OCI-LY3 (cell line): Measurements from ENCODE around the gene PXN.

Experiments
- H2AFZ ChIP-seq: fragments of 200-600, 300-600 bp; shearing (Covaris generic); 2 replicates; pipeline ENCODE4 v1.6.0; 2014; ENCODE audit warnings: antibody characterized with exemption, low read depth, low read length
- H3K27ac ChIP-seq: fragments of 200-600, 300-600 bp; sonication (generic); 2 replicates; pipeline ENCODE4 v1.5.1; 2014; ENCODE audit warnings: mild to moderate bottlenecking, low read length, moderate library complexity, mixed read lengths
- H3K27me3 ChIP-seq: fragments of 200-600, 300-600 bp; sonication (generic); 2 replicates; pipeline ENCODE4 v1.6.1; 2014; ENCODE audit warnings: low read depth, low read length, mixed read lengths
- H3K36me3 ChIP-seq: fragments of 200-600, 300-600 bp; sonication (generic); replicated peaks from 2 replicates; pipeline ENCODE3; 2014; ENCODE audit warnings: low read depth, low read length, mixed read lengths
- H3K4me1 ChIP-seq: fragments of 300-600, 200-600 bp; sonication (generic); 2 replicates; pipeline ENCODE4 v1.6.1; 2014; ENCODE audit warnings: low read length, mixed read lengths
- H3K4me2 ChIP-seq: fragments of 200-600, 300-600 bp; sonication (generic); 2 replicates; pipeline ENCODE4 v1.6.1; 2014; ENCODE audit warnings: low read length, mixed read lengths
- H3K4me3 ChIP-seq: fragments of 300-600, 200-600 bp; sonication (generic); 2 replicates; pipeline ENCODE4 v1.5.1; 2014; ENCODE audit warnings: antibody characterized with exemption, mild to moderate bottlenecking, low read length, moderate library complexity
- H3K79me2 ChIP-seq: fragments of 300-600, 200-600 bp; shearing (Covaris generic); 2 replicates; pipeline ENCODE4 v1.6.1; 2014; ENCODE audit warnings: mild to moderate bottlenecking, low read length, mixed read lengths
- H3K9ac ChIP-seq: fragments of 300-600, 200-600 bp; shearing (Covaris generic); 2 replicates; pipeline ENCODE4 v1.6.0; 2014; ENCODE audit warnings: mild to moderate bottlenecking, low read length, moderate library complexity
- H3K9me3 ChIP-seq: fragments of 200-600, 300-600 bp; shearing (Covaris generic); 2 replicates; pipeline ENCODE4 v1.6.1; 2014; ENCODE audit warnings: low read length, mixed read lengths; ENCODE audit not compliant: insufficient read depth
- H4K20me1 ChIP-seq: fragments of 200-600, 300-600 bp; sonication (generic); 2 replicates; pipeline ENCODE4 v1.6.1; 2016; ENCODE audit warnings: low read length, mixed read lengths; ENCODE audit not compliant: insufficient read depth
- EZH2phosphoT487 ChIP-seq: fragments of 200-600 bp; shearing (Covaris generic); IDR thresholded peaks from 2 replicates; pipeline ENCODE4 v1.6.1; 2018; ENCODE audit warnings: antibody characterized with exemption, mixed run types, low read depth
- TF ChIP-seq, protein P1 (sequence below): fragments of 200-600, 300-600 bp; sonication (generic); IDR thresholded peaks from 2 replicates; pipeline ENCODE4 v1.5.1; 2014; ENCODE audit warnings: antibody characterized with exemption, low read length, low read depth

PXN gene

DNA sequence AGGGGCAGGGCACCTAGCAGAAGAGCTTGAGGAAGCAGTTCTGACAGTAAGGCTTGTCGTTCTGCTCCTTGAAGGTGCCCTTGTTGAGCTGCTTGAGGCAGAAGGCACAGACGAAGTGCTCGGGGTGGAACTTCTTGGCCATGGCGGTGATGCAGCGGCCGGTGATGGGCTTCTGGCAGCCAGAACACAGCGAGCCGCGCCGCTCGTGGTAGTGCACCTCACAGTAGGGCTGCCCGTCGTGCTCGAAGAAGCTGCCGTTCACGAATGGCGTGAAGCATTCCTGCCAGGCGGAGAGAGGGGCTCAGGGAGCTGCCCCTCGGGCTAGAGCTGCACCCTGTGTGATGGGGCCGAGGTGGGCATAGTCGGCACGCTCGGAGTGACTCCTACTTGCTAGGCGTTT, 53.2 kb downstream of the PXN start:
- no peak overlapping the region for H3K27ac ChIP-seq
- H3K4me1 ChIP-seq, result no peaks in the 10 kb centered on the region
- TF ChIP-seq, protein P1, sequence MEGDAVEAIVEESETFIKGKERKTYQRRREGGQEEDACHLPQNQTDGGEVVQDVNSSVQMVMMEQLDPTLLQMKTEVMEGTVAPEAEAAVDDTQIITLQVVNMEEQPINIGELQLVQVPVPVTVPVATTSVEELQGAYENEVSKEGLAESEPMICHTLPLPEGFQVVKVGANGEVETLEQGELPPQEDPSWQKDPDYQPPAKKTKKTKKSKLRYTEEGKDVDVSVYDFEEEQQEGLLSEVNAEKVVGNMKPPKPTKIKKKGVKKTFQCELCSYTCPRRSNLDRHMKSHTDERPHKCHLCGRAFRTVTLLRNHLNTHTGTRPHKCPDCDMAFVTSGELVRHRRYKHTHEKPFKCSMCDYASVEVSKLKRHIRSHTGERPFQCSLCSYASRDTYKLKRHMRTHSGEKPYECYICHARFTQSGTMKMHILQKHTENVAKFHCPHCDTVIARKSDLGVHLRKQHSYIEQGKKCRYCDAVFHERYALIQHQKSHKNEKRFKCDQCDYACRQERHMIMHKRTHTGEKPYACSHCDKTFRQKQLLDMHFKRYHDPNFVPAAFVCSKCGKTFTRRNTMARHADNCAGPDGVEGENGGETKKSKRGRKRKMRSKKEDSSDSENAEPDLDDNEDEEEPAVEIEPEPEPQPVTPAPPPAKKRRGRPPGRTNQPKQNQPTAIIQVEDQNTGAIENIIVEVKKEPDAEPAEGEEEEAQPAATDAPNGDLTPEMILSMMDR, result no peak
- TF ChIP-seq EZH2phosphoT487, result no peak
- H3K36me3 ChIP-seq, result peaks cover 4% of the 10 kb centered on the region
- H3K4me2 ChIP-seq, result no peak overlapping the region
- H3K27me3 ChIP-seq, result no peaks in the 10 kb centered on the region
- no peaks in the 10 kb centered on the region for H4K20me1 ChIP-seq
- H2AFZ ChIP-seq, result no peak overlapping the region
- H3K4me3 ChIP-seq, result no peak overlapping the region
- H3K9ac ChIP-seq, result no peak overlapping the region
- H3K9me3 ChIP-seq, result no peaks in the 10 kb centered on the region
- no peaks in the 10 kb centered on the region for H3K79me2 ChIP-seq

DNA sequence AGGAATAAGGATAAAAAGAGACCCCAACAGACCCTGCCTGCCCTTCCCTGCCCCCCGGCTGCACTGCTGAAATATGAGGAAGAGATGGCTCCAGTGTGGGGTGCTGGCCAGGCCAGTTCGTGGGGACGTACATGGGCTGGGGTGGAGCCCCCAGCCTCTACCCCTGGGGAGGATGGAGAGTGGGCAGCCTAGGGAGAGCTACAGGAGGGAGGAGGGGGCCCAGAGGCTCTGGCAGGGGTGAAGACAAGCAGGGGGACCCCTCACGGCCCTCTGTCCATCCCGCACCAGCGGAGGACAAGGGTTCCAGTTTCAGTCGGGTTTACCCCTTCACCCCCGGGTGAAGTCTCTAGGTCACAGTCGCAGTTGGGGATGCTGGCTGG, 53.6 kb downstream of the PXN start:
- Histone ChIP-seq H3K79me2 (no peaks in the 10 kb centered on the region), H3K4me3 (no peak overlapping the region), H3K36me3 (peaks cover 4% of the 10 kb centered on the region), H3K4me2 (no peak overlapping the region), H3K27ac (no peak overlapping the region), H3K9me3 (no peaks in the 10 kb centered on the region), H3K27me3 (no peaks in the 10 kb centered on the region), H3K4me1 (no peaks in the 10 kb centered on the region), H2AFZ (no peak overlapping the region), H3K9ac (no peak overlapping the region), H4K20me1 (no peaks in the 10 kb centered on the region)
- TF ChIP-seq EZH2phosphoT487, result no peak
- TF ChIP-seq, protein P1, result no peak

GRCh38 chr12:120211243-120211903, 54.2 kb downstream of the PXN start:
- TF ChIP-seq, protein P1, result no peak
- no peak for TF ChIP-seq EZH2phosphoT487
- Histone ChIP-seq H3K9ac (no peak overlapping the region), H3K4me2 (no peak overlapping the region), H3K4me3 (no peak overlapping the region), H3K27ac (no peak overlapping the region), H3K79me2 (no peaks in the 10 kb centered on the region), H3K27me3 (no peaks in the 10 kb centered on the region), H3K9me3 (no peaks in the 10 kb centered on the region), H3K36me3 (peaks cover 4% of the 10 kb centered on the region), H4K20me1 (no peaks in the 10 kb centered on the region), H2AFZ (no peak overlapping the region), H3K4me1 (no peaks in the 10 kb centered on the region)

- Histone ChIP-seq H3K27me3 (no peaks in the 10 kb centered on the region), H3K27ac (no peak overlapping the region), H3K9me3 (no peaks in the 10 kb centered on the region), H2AFZ (no peak overlapping the region), H3K4me3 (no peak overlapping the region), H4K20me1 (no peaks in the 10 kb centered on the region), H3K36me3 (peaks cover 4% of the 10 kb centered on the region), H3K4me1 (no peaks in the 10 kb centered on the region), H3K4me2 (no peak overlapping the region), H3K79me2 (no peaks in the 10 kb centered on the region), H3K9ac (no peak overlapping the region)
- no peak for TF ChIP-seq EZH2phosphoT487
- TF ChIP-seq, protein P1, result no peak
Observed at GRCh38 chr12:120209851-120210250, 55.7 kb downstream of the PXN start.
